Measurements from ENCODE around the gene CTNNA3.

Gene CTNNA3

GRCh38 chr10:66862687-66863258 is 833.2 kb downstream of the CTNNA3 start:
- DNase-seq (ENCODE audit: low spot score): no peak

- no peak for DNase-seq (ENCODE audit: low spot score)
These were observed 835.5 kb downstream of the CTNNA3 start for GRCh38 chr10:66860376-66860945.

GRCh38 chr10:66852811-66853210 is 843.2 kb downstream of the CTNNA3 start:
- DNase-seq (ENCODE audit: low spot score): no peak

- no peak for DNase-seq (ENCODE audit: low spot score)
These were observed 847.1 kb downstream of the CTNNA3 start for GRCh38 chr10:66848856-66849255.

GRCh38 chr10:66844176-66844942 is 851.6 kb downstream of the CTNNA3 start:
- DNase-seq (ENCODE audit: low spot score): no peak

GRCh38 chr10:66843396-66843795 is 852.6 kb downstream of the CTNNA3 start:
- DNase-seq (ENCODE audit: low spot score): no peak

- no peak for DNase-seq (ENCODE audit: low spot score)
These were observed 853.1 kb downstream of the CTNNA3 start for GRCh38 chr10:66842867-66843266.

- DNase-seq (ENCODE audit: low spot score): no peak
These were observed 853.6 kb downstream of the CTNNA3 start for GRCh38 chr10:66842371-66842770.

DNA sequence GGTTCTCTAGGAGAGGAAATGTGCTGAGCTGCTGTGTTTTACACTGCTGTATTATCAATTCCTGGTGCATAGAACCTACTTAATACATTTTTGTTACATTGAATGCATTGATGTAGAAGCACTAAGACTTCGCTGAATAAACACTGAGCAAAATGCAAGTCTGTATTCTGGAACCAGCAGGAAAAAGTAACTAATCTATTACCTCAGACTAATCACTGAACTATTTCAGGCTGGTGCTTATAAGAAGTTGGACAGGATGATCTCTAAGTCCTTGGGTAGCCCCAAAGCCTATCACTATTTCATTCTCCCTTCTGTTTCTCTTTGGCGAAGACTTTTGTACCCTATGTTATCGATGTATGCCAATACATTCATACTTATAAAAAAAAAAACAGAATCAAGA is 857.3 kb downstream of the CTNNA3 start:
- DNase-seq (ENCODE audit: low spot score): no peak

DNA sequence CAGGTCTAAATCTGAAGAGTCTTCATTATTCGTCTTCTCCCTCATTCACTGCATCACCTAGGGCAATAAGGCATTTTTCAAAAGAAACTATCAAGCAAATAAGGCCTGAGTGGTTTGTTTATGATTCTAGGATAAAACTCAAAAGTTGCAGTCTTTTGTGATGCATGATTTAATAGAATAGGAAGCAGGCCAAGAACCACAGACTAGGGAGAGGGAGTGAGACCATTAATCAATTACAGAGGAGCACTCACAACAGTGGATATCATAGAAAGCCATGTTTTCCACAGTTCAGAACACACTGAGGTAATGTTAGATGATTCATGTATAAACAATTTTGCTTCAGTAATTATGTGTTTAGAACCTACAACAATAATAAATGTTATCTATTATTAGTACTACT is 858.0 kb downstream of the CTNNA3 start:
- DNase-seq (ENCODE audit: low spot score): no peak

DNA sequence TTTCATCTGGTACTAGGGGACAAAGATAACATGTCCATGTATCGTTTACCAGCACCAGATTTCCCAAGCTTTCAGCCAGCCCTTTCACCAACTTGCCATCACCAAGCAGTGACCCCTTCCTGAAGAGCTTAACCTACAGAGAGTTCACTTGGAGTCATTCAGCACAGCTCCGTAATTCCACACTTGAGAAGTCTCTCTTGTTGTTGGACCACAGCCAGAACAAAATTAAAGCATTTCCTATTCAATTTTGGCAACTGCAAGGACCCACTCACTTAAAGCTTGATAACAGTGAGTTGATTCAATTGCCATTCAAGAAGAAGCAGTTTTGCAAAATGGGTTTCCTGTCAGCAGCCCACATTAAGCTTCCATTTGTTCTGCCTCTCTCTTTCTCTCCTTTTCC is 858.7 kb downstream of the CTNNA3 start:
- no peak for DNase-seq (ENCODE audit: low spot score)

DNA sequence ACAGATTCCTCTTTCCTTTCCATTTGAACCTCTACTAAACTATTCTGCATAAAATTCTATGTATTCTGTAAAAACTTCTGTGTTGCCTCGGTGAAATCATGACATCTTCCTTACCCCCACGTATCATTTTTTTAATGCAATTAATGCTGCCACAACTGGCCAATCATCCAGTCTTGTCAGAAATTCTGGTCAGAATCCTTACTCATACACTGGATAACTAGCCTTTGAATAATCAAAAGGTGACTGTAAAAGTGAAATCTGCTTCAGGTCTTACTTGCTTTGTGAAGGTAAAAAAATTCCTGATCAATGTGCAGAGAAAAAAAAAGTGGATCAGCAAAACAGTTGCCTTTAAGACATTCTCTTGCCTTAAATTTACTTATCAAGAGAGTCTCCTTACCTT is 859.2 kb downstream of the CTNNA3 start:
- no peak for DNase-seq (ENCODE audit: low spot score)

DNA sequence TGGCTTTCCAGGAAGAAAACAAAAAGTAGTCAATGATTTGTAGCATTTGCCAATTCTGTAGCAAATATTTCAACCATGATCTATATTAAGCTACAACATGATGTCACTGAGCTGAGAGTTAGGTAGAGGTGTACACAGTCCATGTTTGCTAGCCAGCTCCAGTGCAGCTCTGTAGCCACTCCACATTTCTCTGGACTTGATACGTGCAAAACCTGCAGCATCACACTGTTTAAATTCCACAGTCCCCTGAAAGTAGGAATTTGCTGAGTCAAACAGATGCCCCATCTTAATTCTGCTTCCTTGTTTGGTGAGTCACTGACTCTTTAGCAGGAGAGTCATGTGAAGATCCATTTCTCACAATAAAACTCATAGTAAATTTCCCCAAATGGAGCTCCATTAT is 859.9 kb downstream of the CTNNA3 start:
- no peak for DNase-seq (ENCODE audit: low spot score)

- no peak for DNase-seq (ENCODE audit: low spot score)
These were observed 860.6 kb downstream of the CTNNA3 start for GRCh38 chr10:66835400-66835799.

DNA sequence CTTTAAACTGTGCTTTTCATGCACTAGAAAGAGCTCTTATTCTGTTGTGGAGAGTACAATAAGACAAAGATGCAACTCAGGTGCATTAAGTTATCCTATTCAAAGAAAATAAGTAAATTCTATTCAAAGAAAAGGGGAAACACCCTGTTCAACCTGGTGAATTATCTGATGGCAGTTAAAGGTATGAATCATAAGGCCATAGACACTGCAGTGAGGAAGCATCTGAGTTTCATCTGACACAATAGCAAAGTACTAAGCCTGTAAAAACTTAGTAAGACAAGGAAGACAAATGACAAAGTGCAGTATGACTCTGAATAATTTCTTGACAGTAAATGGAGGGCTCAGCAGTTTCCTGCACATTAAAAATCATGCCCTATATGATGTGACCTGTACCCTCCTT is 861.2 kb downstream of the CTNNA3 start:
- DNase-seq (ENCODE audit: low spot score): no peak

DNA sequence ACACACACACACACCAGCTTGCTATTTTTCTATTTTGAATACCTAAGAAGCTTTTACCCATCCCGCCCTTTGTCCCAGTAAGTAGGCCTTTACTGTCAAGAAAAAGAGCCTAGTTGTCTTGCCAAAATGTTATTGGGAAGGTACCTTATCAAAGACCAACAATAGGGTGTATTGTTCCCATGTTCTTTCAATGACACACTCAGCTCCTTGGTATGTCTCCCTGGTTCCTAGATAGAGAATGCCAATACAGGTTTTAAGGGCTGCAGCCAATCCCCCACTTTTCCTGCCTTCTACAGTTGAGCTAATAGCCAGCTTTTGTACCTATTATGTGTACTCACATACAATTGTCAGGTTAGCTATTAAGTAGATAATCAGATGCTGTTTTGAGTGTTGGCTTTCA is 862.1 kb downstream of the CTNNA3 start:
- DNase-seq (ENCODE audit: low spot score): no peak

DNA sequence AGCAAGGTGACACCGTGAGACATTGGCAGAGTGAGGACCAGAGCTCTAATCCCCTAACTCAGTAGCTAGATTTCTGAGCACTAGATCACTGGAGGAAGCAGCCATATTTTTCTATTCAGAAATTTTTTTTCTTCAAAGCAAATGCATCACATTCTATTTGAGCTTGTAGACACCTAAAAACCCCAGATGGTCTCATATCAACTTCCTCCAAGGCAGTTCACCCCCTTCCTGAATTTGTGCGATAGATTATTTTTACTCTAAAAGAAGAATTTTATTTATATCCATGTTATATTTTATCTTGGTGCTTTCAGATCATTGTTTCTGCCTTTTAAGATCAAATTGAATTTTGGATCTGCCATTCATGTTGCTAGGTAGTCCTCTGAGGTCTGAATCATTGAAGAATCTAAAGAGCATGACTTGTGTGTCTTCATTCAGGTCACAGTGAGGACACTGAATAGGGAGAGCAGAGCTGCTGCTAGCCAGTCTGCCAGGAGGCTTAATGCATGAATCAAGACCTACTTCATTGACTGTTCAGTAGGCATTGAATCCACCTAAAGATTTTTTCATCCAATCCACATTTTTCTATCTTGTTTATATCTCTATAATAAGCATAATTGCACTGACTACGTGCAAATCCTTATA is 863.1 kb downstream of the CTNNA3 start:
- no peak for DNase-seq (ENCODE audit: low spot score)

DNA sequence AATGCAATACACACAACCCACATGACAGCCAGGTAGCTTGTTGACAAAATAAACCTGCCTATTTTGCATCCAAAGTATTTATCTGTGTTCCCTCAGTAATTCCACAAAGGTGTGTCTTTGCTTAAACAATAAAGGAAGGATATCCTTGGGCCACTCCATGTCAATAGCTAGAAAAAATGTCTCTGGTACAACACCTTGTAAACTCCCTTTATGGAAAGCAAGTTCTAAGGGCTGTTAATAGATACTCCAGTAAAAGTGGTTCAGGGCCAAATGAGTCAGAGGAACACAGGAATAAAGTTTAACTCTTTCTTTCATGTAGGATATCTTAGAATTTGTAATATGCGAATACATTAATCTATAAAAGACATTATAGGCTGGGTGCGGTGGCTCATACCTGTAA is 867.0 kb downstream of the CTNNA3 start:
- DNase-seq (ENCODE audit: low spot score): no peak

DNA sequence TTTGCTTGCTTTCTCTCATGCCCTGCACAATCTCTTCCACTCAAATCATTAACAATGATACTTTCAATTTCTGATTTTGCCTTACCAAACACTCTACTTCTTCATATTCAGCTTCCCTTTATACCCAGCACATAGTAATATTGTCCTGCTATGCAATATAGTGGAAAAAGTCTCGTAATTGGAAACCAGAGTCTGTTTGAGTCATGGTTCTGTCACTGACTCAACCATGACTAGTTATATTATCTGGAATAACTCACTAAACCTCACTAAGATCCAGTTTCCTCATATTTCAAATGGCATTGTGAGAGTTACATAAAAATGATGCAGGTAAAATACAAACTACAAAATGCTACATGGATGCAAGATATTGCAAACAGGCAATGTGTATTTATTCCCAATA is 868.6 kb downstream of the CTNNA3 start:
- DNase-seq (ENCODE audit: low spot score): no peak

DNA sequence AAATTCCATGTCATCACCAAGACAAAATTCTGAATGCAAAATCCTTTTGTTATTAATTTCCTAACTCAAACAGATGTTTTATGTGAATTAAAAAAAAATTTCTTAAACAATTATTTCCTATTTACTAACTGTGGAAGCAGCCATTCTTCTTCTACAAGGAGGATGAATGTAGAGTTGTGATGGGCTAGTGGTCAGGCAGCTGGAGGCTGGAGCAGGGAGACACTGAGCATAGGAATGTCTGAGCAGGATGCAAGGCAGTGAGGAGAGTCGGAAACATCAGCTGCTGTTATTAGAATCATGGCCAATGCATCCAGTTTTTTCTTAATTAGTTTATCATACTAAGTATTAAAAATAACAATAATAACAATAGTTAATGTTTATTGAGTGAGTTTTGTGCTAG is 872.7 kb downstream of the CTNNA3 start:
- DNase-seq (ENCODE audit: low spot score): no peak

DNA sequence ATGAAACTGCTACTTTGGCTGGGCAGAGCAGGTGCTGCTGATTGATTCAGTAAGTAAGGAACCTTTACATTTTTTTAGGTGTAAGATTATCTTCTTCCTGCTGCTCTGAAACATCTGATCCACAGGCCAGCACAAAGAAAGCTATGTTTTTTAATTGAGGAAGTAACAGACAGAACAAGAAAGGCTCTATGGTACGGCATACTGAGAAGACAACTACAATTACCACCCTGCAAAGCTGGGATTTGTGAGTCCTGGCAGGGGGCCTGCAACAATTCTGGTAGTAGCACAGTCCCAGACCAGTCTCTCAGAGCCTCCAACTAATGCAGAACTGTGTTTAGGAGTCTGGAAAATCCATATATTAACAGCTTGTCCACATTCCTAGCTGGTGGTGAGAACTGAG is 873.2 kb downstream of the CTNNA3 start:
- no peak for DNase-seq (ENCODE audit: low spot score)

GRCh38 chr10:66819691-66820090 is 876.3 kb downstream of the CTNNA3 start:
- DNase-seq (ENCODE audit: low spot score): no peak

DNA sequence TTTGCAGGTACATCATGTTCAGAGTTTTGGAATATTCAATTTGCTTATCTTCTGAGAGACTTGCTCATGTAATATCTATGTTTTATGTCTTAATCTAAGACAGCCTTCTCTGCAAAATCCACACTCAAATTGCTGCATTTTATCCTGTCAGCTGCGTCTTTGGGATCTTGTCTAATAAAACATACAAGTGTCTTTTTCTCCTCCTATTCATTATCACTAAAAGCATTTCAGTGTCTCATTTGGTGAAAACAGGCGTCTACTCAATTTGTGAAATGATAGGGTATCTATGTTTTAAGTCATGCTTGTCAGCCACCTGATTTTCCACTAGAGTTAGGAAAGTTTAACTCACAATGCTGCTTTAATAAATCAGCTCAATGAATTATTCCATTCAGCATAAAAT is 882.9 kb downstream of the CTNNA3 start:
- DNase-seq (ENCODE audit: low spot score): no peak
